DND-41 (cell line): ENCODE data around the gene SYNDIG1.

Source experiments
- ATAC-seq: fragments of 200-7000 bp; cut with Tn5 transposase; 3 replicates; pipeline ENCODE4 v1.9.1; 2021; ENCODE audit warnings: low read depth; ENCODE audit not compliant: insufficient read depth
- DNase-seq: peaks from one replicate; pipeline ENCODE4 v3.0.0-alpha.2; 2020
- H2AFZ ChIP-seq: 2 replicates; pipeline ENCODE4 v1.6.0; 2012; ENCODE audit warnings: low read depth, low read length
- H3K27ac ChIP-seq: 2 replicates; pipeline ENCODE4 v1.5.1; 2012; ENCODE audit warnings: low read length, inconsistent platforms
- H3K27me3 ChIP-seq: fragments of 200-600 bp; sonication (generic); 2 replicates; pipeline ENCODE4 v1.6.0; 2012; ENCODE audit warnings: low read length, mild to moderate bottlenecking, inconsistent platforms; ENCODE audit not compliant: insufficient read depth, poor library complexity
- H3K36me3 ChIP-seq: 2 replicates; pipeline ENCODE4 v1.5.1; 2012; ENCODE audit warnings: low read length, inconsistent platforms; ENCODE audit not compliant: insufficient read depth
- H3K4me1 ChIP-seq: 2 replicates; pipeline ENCODE4 v1.5.1; 2012; ENCODE audit warnings: mild to moderate bottlenecking, low read length; ENCODE audit not compliant: insufficient read depth
- H3K4me2 ChIP-seq: 2 replicates; pipeline ENCODE4 v1.6.0; 2012; ENCODE audit warnings: mild to moderate bottlenecking, moderate library complexity, low read length, inconsistent platforms; ENCODE audit not compliant: insufficient read depth
- H3K4me3 ChIP-seq, 2 experiments: fragments of 200-600 bp in 1 of 2; shearing (Covaris generic) in 1 of 2; 2 replicates each; pipeline ENCODE4 v1.5.1; 2012 to 2016; ENCODE audit warnings: inconsistent platforms in 2 of 2, low read length in 2 of 2, mild to moderate bottlenecking in 2 of 2, low read depth in 1 of 2, moderate library complexity in 1 of 2
- H3K79me2 ChIP-seq: 2 replicates; pipeline ENCODE4 v1.6.0; 2012; ENCODE audit warnings: low read length, inconsistent platforms; ENCODE audit not compliant: insufficient read depth
- H3K9ac ChIP-seq: 2 replicates; pipeline ENCODE4 v1.6.0; 2012; ENCODE audit warnings: low read depth, mild to moderate bottlenecking, inconsistent platforms, low read length, moderate library complexity
- H3K9me3 ChIP-seq: 2 replicates; pipeline ENCODE4 v1.5.1; 2012; ENCODE audit warnings: low read length, moderate library complexity, mild to moderate bottlenecking, inconsistent platforms; ENCODE audit not compliant: insufficient read depth, severe bottlenecking
- H4K20me1 ChIP-seq: 2 replicates; pipeline ENCODE4 v1.6.0; 2012; ENCODE audit warnings: low read length; ENCODE audit not compliant: insufficient read depth
- EZH2 ChIP-seq: IDR thresholded peaks from 3 replicates; pipeline ENCODE4 v1.6.1; 2012; ENCODE audit warnings: borderline replicate concordance, low read depth, mild to moderate bottlenecking, moderate library complexity, low read length, inconsistent platforms; ENCODE audit not compliant: severe bottlenecking
- TF ChIP-seq, protein P1 (sequence below): IDR thresholded peaks from 2 replicates; pipeline ENCODE4 v1.5.1; 2012; ENCODE audit warnings: borderline replicate concordance, low read length, moderate library complexity, mild to moderate bottlenecking; ENCODE audit not compliant: poor library complexity, severe bottlenecking; ENCODE audit errors: extremely low read depth

SYNDIG1 gene

DNA sequence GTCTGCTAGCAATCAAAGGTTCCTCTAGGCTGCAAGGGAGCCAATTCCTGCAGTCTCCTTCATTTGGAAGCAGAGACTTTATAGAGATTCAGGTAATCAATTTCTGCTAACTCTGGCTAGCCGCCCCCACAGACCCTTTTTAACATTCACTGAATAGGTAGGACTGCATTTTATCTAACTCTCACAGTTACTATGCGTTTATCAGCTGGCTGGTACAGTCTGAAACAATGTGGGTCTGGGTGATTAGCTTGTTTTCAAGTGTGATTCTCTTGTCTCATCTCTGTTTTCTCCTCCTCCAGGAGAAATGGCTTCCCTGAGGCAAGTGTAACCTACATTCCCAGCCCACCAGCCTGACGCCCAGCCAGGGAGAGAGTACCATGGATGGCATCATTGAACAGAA is 73.3 kb downstream of the SYNDIG1 start:
- H3K4me1 ChIP-seq, result no peaks in the 10 kb centered on the region
- no peaks in the 10 kb centered on the region for H4K20me1 ChIP-seq
- no peak overlapping the region for H2AFZ ChIP-seq
- no peak overlapping the region for H3K4me3 ChIP-seq
- TF ChIP-seq, protein P1, sequence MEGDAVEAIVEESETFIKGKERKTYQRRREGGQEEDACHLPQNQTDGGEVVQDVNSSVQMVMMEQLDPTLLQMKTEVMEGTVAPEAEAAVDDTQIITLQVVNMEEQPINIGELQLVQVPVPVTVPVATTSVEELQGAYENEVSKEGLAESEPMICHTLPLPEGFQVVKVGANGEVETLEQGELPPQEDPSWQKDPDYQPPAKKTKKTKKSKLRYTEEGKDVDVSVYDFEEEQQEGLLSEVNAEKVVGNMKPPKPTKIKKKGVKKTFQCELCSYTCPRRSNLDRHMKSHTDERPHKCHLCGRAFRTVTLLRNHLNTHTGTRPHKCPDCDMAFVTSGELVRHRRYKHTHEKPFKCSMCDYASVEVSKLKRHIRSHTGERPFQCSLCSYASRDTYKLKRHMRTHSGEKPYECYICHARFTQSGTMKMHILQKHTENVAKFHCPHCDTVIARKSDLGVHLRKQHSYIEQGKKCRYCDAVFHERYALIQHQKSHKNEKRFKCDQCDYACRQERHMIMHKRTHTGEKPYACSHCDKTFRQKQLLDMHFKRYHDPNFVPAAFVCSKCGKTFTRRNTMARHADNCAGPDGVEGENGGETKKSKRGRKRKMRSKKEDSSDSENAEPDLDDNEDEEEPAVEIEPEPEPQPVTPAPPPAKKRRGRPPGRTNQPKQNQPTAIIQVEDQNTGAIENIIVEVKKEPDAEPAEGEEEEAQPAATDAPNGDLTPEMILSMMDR, result no peak
- TF ChIP-seq EZH2, result no peak
- no peak overlapping the region for H3K9ac ChIP-seq
- H3K27me3 ChIP-seq, result no peaks in the 10 kb centered on the region
- H3K36me3 ChIP-seq, result no peaks in the 10 kb centered on the region
- no peak for DNase-seq
- H3K79me2 ChIP-seq, result no peaks in the 10 kb centered on the region
- no peak overlapping the region for H3K4me2 ChIP-seq
- no peak for ATAC-seq
- H3K27ac ChIP-seq, result no peak overlapping the region
- H3K9me3 ChIP-seq, result no peaks in the 10 kb centered on the region

DNA sequence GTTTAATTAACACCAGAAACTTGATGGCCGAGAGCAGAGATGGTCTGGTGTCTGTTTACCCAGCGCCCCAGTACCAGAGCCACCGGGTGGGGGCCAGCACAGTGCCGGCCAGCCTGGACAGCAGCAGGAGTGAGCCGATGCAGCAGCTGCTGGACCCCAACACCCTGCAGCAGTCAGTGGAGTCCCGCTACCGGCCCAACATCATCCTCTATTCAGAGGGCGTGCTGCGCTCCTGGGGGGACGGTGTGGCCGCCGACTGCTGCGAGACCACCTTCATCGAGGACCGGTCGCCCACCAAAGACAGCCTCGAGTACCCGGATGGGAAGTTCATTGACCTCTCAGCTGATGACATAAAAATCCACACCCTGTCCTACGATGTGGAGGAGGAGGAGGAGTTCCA is 73.7 kb downstream of the SYNDIG1 start:
- no peaks in the 10 kb centered on the region for H3K79me2 ChIP-seq
- DNase-seq (no peak), ATAC-seq (no peak)
- no peaks in the 10 kb centered on the region for H3K36me3 ChIP-seq
- H2AFZ ChIP-seq, result no peak overlapping the region
- no peaks in the 10 kb centered on the region for H4K20me1 ChIP-seq
- no peaks in the 10 kb centered on the region for H3K4me1 ChIP-seq
- no peak overlapping the region for H3K4me2 ChIP-seq
- H3K4me3 ChIP-seq, result no peak overlapping the region
- no peaks in the 10 kb centered on the region for H3K27me3 ChIP-seq
- H3K9ac ChIP-seq, result no peak overlapping the region
- H3K9me3 ChIP-seq, result no peaks in the 10 kb centered on the region
- no peak for TF ChIP-seq EZH2
- TF ChIP-seq, protein P1, result no peak
- no peak overlapping the region for H3K27ac ChIP-seq

DNA sequence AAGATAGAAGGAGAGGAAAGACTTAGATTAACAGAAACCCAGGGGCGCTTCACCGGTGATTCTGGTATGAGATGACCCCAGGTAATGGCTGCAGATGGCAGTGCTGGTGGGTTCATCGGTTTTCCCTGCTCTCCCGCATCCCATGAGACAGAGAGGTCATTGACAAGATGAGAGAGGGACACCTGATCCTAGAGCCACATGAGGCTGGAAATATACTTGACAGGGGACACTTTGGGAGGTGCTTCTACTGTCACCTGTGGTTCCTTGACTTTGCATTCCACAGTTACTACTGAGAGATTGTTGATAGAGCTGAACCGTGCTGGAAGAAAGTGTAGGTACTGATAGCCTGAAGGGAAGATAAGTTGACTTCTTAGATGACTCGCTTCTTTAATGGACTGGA is 74.3 kb downstream of the SYNDIG1 start:
- H2AFZ ChIP-seq, result no peak overlapping the region
- no peak for DNase-seq
- H3K27me3 ChIP-seq, result no peaks in the 10 kb centered on the region
- no peak for ATAC-seq
- no peaks in the 10 kb centered on the region for H4K20me1 ChIP-seq
- no peaks in the 10 kb centered on the region for H3K79me2 ChIP-seq
- no peak overlapping the region for H3K4me2 ChIP-seq
- H3K36me3 ChIP-seq, result no peaks in the 10 kb centered on the region
- no peak overlapping the region for H3K9ac ChIP-seq
- TF ChIP-seq, protein P1, result no peak
- no peak for TF ChIP-seq EZH2
- H3K9me3 ChIP-seq, result no peaks in the 10 kb centered on the region
- no peak overlapping the region for H3K27ac ChIP-seq
- H3K4me3 ChIP-seq, result no peak overlapping the region
- H3K4me1 ChIP-seq, result no peaks in the 10 kb centered on the region

- no peaks in the 10 kb centered on the region for H3K36me3 ChIP-seq
- H3K9me3 ChIP-seq, result no peaks in the 10 kb centered on the region
- no peaks in the 10 kb centered on the region for H3K79me2 ChIP-seq
- TF ChIP-seq, protein P1, result no peak
- TF ChIP-seq EZH2, result no peak
- DNase-seq (no peak), ATAC-seq (no peak)
- no peak overlapping the region for H3K4me3 ChIP-seq
- H3K9ac ChIP-seq, result no peak overlapping the region
- no peak overlapping the region for H3K27ac ChIP-seq
- no peaks in the 10 kb centered on the region for H3K4me1 ChIP-seq
- no peak overlapping the region for H3K4me2 ChIP-seq
- no peaks in the 10 kb centered on the region for H3K27me3 ChIP-seq
- H2AFZ ChIP-seq, result no peak overlapping the region
- H4K20me1 ChIP-seq, result no peaks in the 10 kb centered on the region
Measured at GRCh38 chr20:24544371-24544770, 74.9 kb downstream of the SYNDIG1 start.
